H1 (cell line): ENCODE data around the gene INPP4B. TPM values are rescaled to one million over a fixed set of nuclear protein-coding genes. Genes with fewer than 3 reads are reported as not detected.

ENCODE experiments used
- CTCF ChIA-PET: fragments of 300-600 bp; sonication (Branson Sonifier 250); formaldehyde crosslinking; loops from one replicate; lab custom pipeline; 2021; ENCODE audit not compliant: partially characterized antibody; lab: Charles Lee
- POLR2A ChIA-PET: fragments of 300-600 bp; sonication (Branson Sonifier 250); formaldehyde crosslinking; loops from one replicate; lab custom pipeline; 2021; ENCODE audit warnings: inconsistent platforms; ENCODE audit not compliant: partially characterized antibody; lab: Charles Lee
- DNase-seq, 2 experiments: peaks; one replicate each; pipeline versions ENCODE4 v3.0.0 to v3.0.0-alpha.2; 2010 to 2022; ENCODE audit warnings: low spot score in 2 of 2, low read depth in 1 of 2, mixed read lengths in 1 of 2
- FAIRE-seq: peaks from 2 replicates; lab custom pipeline; 2011; peaks lifted over from hg19 to GRCh38; lab: Jason Lieb, UNC
- H2AFZ ChIP-seq: 2 replicates; pipeline ENCODE4 v1.8.1; 2012; ENCODE audit warnings: low read length, inconsistent platforms
- H2AK5ac ChIP-seq: 2 replicates; pipeline ENCODE4 v1.6.1; 2013; ENCODE audit warnings: low read depth, low read length
- H2BK120ac ChIP-seq: replicated peaks from 2 replicates; pipeline ENCODE3; 2013; ENCODE audit warnings: low read depth, low read length, inconsistent platforms
- H2BK12ac ChIP-seq: 2 replicates; pipeline ENCODE4 v1.6.1; 2013; ENCODE audit warnings: low read depth, low read length
- H2BK15ac ChIP-seq: 2 replicates; pipeline ENCODE4 v1.6.1; 2013; ENCODE audit warnings: low read length
- H2BK20ac ChIP-seq: 2 replicates; pipeline ENCODE4 v1.6.1; 2013; ENCODE audit warnings: low read length
- H2BK5ac ChIP-seq: 2 replicates; pipeline ENCODE4 v1.6.1; 2013; ENCODE audit warnings: low read depth, low read length
- H3K14ac ChIP-seq: 2 replicates; pipeline ENCODE4 v1.6.1; 2013; ENCODE audit warnings: inconsistent platforms; ENCODE audit not compliant: insufficient read length
- H3K18ac ChIP-seq: 2 replicates; pipeline ENCODE4 v1.6.1; 2013; ENCODE audit warnings: low read length; ENCODE audit errors: extremely low read depth
- H3K23ac ChIP-seq: 2 replicates; pipeline ENCODE4 v1.6.1; 2013; ENCODE audit warnings: inconsistent platforms; ENCODE audit not compliant: insufficient read length
- H3K23me2 ChIP-seq: 2 replicates; pipeline ENCODE4 v1.6.1; 2013; ENCODE audit warnings: low read depth, low read length
- H3K27ac ChIP-seq: 2 replicates; pipeline ENCODE4 v1.6.1; 2011; ENCODE audit warnings: low read depth, low read length, inconsistent platforms
- H3K27me3 ChIP-seq, 4 experiments: replicated peaks in 1 of 4; 1 replicate in 1 of 4; 2 replicates in 3 of 4; pipeline versions ENCODE4 v1.6.1 to v1.8.1; 2011 to 2013; ENCODE audit warnings: low read length in 3 of 4, mild to moderate bottlenecking in 3 of 4, inconsistent platforms in 2 of 4, mixed read lengths in 2 of 4, moderate library complexity in 1 of 4; ENCODE audit not compliant: control insufficient read depth in 3 of 4, insufficient read depth in 3 of 4; ENCODE audit errors: extremely low read depth in 1 of 4
- H3K36me3 ChIP-seq, 4 experiments: 2 replicates each; pipeline versions ENCODE4 v1.6.1 to v1.8.1; 2011 to 2013; ENCODE audit warnings: mild to moderate bottlenecking in 4 of 4, low read length in 3 of 4, moderate library complexity in 2 of 4, control low read depth in 1 of 4, inconsistent platforms in 1 of 4; ENCODE audit not compliant: insufficient read depth in 4 of 4, control insufficient read depth in 2 of 4
- H3K4ac ChIP-seq: replicated peaks from 2 replicates; pipeline ENCODE3; 2013; ENCODE audit warnings: low read length, low read depth, mixed read lengths, inconsistent platforms; ENCODE audit not compliant: insufficient read length
- H3K4me1 ChIP-seq, 4 experiments: replicated peaks in 1 of 4; 1 replicate in 1 of 4; 2 replicates in 3 of 4; pipeline versions ENCODE4 v1.6.1 to v1.8.1; 2011 to 2013; ENCODE audit warnings: low read length in 3 of 4, inconsistent platforms in 2 of 4, mixed read lengths in 1 of 4; ENCODE audit not compliant: insufficient read depth in 4 of 4, control insufficient read depth in 3 of 4
- H3K4me2 ChIP-seq, 2 experiments: 2 replicates each; pipeline versions ENCODE4 v1.6.1 to v1.8.1; 2011 to 2013; ENCODE audit warnings: low read depth in 2 of 2, low read length in 2 of 2, control low read depth in 1 of 2, inconsistent platforms in 1 of 2, mild to moderate bottlenecking in 1 of 2; ENCODE audit not compliant: insufficient read depth in 1 of 2
- H3K4me3 ChIP-seq, 4 experiments: fragments of 200-600, 300-600 bp in 1 of 4; sonication (generic), shearing (Covaris generic), sonication (Bioruptor Twin) in 1 of 4; 2 replicates each; pipeline versions ENCODE4 v1.5.1 to v1.8.1; 2011 to 2016; ENCODE audit warnings: low read length in 4 of 4, low read depth in 3 of 4, control low read depth in 2 of 4, inconsistent platforms in 2 of 4, mild to moderate bottlenecking in 2 of 4, mixed read lengths in 1 of 4, moderate library complexity in 1 of 4; ENCODE audit not compliant: insufficient read depth in 2 of 4; ENCODE audit errors: extremely low read depth in 1 of 4
- H3K56ac ChIP-seq: replicated peaks from 2 replicates; pipeline ENCODE3; 2013; ENCODE audit warnings: low read depth, mild to moderate bottlenecking, mixed read lengths, low read length, inconsistent platforms; ENCODE audit not compliant: insufficient read length
- H3K79me1 ChIP-seq: 2 replicates; pipeline ENCODE4 v1.6.1; 2013; ENCODE audit warnings: low read depth, low read length, control low read depth
- H3K79me2 ChIP-seq, 2 experiments: 2 replicates each; pipeline versions ENCODE4 v1.6.1 to v1.8.1; 2012 to 2013; ENCODE audit warnings: low read length in 2 of 2, mild to moderate bottlenecking in 2 of 2, inconsistent platforms in 1 of 2; ENCODE audit not compliant: insufficient read depth in 2 of 2, control insufficient read depth in 1 of 2
- H3K9ac ChIP-seq, 4 experiments: replicated peaks in 1 of 4; 1 replicate in 1 of 4; 2 replicates in 3 of 4; pipeline versions ENCODE4 v1.6.1 to v1.8.1; 2011 to 2013; ENCODE audit warnings: low read depth in 3 of 4, low read length in 3 of 4, control low read depth in 2 of 4, mild to moderate bottlenecking in 2 of 4, moderate library complexity in 2 of 4, inconsistent platforms in 1 of 4; ENCODE audit errors: extremely low read depth in 1 of 4
- H3K9me3 ChIP-seq, 2 experiments: 2 replicates each; pipeline versions ENCODE4 v1.6.1 to v1.8.1; 2012 to 2013; ENCODE audit warnings: mild to moderate bottlenecking in 2 of 2, moderate library complexity in 2 of 2, control low read depth in 1 of 2, inconsistent platforms in 1 of 2, low read depth in 1 of 2, low read length in 1 of 2, mixed read lengths in 1 of 2; ENCODE audit not compliant: insufficient read depth in 2 of 2
- H4K20me1 ChIP-seq, 2 experiments: replicated peaks in 1 of 2; 2 replicates each; pipeline versions ENCODE3 to v1.8.1; 2011 to 2013; ENCODE audit warnings: inconsistent platforms in 2 of 2, low read length in 2 of 2, mild to moderate bottlenecking in 1 of 2; ENCODE audit not compliant: insufficient read depth in 2 of 2, control insufficient read depth in 1 of 2
- H4K5ac ChIP-seq: 2 replicates; pipeline ENCODE4 v1.6.1; 2013; ENCODE audit warnings: low read length, low read depth, mixed read lengths, inconsistent platforms; ENCODE audit not compliant: insufficient read length
- H4K8ac ChIP-seq: 2 replicates; pipeline ENCODE4 v1.8.0; 2013; ENCODE audit warnings: mild to moderate bottlenecking, moderate library complexity, low read length, inconsistent platforms; ENCODE audit not compliant: insufficient read depth; ENCODE audit errors: extremely low read depth
- H4K91ac ChIP-seq: replicated peaks from 2 replicates; pipeline ENCODE3; 2013; ENCODE audit warnings: low read length, mixed read lengths, inconsistent platforms; ENCODE audit not compliant: insufficient read length
- BACH1 ChIP-seq: IDR thresholded peaks from 2 replicates; pipeline ENCODE4 v1.6.1; 2012; ENCODE audit warnings: low read length, improper control_type of control experiment
- CREB1 ChIP-seq: IDR thresholded peaks from 2 replicates; pipeline ENCODE4 v1.6.1; 2012; ENCODE audit warnings: inconsistent platforms
- E2F6 ChIP-seq: IDR thresholded peaks from 2 replicates; pipeline ENCODE4 v1.6.1; 2012; ENCODE audit warnings: inconsistent platforms
- GTF2F1 ChIP-seq: IDR thresholded peaks from 2 replicates; pipeline ENCODE4 v1.6.1; 2012; ENCODE audit warnings: low read depth, low read length, improper control_type of control experiment, borderline replicate concordance
- KDM1A ChIP-seq: fragments of 200-600, 300-600 bp; sonication (generic); IDR thresholded peaks from 2 replicates; pipeline ENCODE4 v1.7.1; 2016; ENCODE audit warnings: mild to moderate bottlenecking, low read length, borderline replicate concordance
- MAFK ChIP-seq: IDR thresholded peaks from 2 replicates; pipeline ENCODE4 v1.6.1; 2012; ENCODE audit warnings: low read depth, mild to moderate bottlenecking, improper control_type of control experiment, low read length
- RAD21 ChIP-seq, 2 experiments: IDR thresholded peaks in 1 of 2; conservative IDR thresholded peaks in 1 of 2; 2 replicates each; pipeline ENCODE4 v1.6.1; 2011; ENCODE audit warnings: low read depth in 2 of 2, low read length in 2 of 2, improper control_type of control experiment in 1 of 2, inconsistent platforms in 1 of 2, mild to moderate bottlenecking in 1 of 2, moderate library complexity in 1 of 2
- SAP30 ChIP-seq: fragments of 300-600 bp; sonication (generic); IDR thresholded peaks from 2 replicates; pipeline ENCODE4 v1.7.1; 2012; ENCODE audit warnings: low read length, moderate library complexity, mild to moderate bottlenecking, inconsistent platforms; ENCODE audit not compliant: insufficient read depth, insufficient replicate concordance
- SP1 ChIP-seq: IDR thresholded peaks from 2 replicates; pipeline ENCODE4 v1.6.1; 2011; ENCODE audit warnings: low read depth, low read length
- SUZ12 ChIP-seq: fragments of 200-600 bp; sonication (generic); IDR thresholded peaks from 2 replicates; pipeline ENCODE4 v1.6.1; 2012; ENCODE audit warnings: mild to moderate bottlenecking, inconsistent platforms, low read length, moderate library complexity, mixed read lengths
- TBP ChIP-seq: IDR thresholded peaks from 2 replicates; pipeline ENCODE4 v1.6.1; 2011; ENCODE audit warnings: low read depth, low read length, improper control_type of control experiment
- WGBS, 2 experiments: shearing (Covaris generic) in 1 of 2; methylation state at CpG; one replicate each; pipeline versions ENCODE4 v1.1.6 to v1.1.7; 2013 to 2015; ENCODE audit warnings: low lambda C conversion rate in 2 of 2, mixed read lengths in 2 of 2, inconsistent platforms in 1 of 2, low coverage in 1 of 2, missing lambda C conversion rate in 1 of 2; ENCODE audit not compliant: insufficient replicate concordance in 2 of 2, insufficient coverage in 1 of 2, insufficient read length in 1 of 2; ENCODE audit errors: extremely low coverage in 1 of 2, missing lambda C conversion rate in 1 of 2; 5-methylcytosine and 5-hydroxymethylcytosine counted together
- polyA plus RNA-seq, 7 experiments: library from polyadenylated mRNA; depleted of rRNA in 3 of 7; stranded (reverse) in 5 of 7; unstranded in 2 of 7; fragments of >200 nt in 5 of 7; fragments of 200-250 nt in 2 of 7; gene quantifications; 1 replicate in 5 of 7; 2 replicates in 1 of 7; 4 replicates in 1 of 7; pipeline versions ENCODE4 v1.2.1 to v1.2.3, GENCODE V29; 2011 to 2013; ENCODE audit warnings: missing spikeins in 2 of 7, mixed read lengths in 2 of 7
- total RNA-seq: library from RNA; stranded (reverse); fragmentation: NEBNext Ultra II Directional; extraction: Animal tissue kit (Norgen Biotek cat#: 25700); gene quantifications from 2 replicates; pipeline ENCODE4 v1.2.1, GENCODE V29; 2021

Gene INPP4B
- total and polyA plus RNA-seq, 2 of the 8 experiments (the other 6 are each of a cell fraction or from before 2014, with no cell fraction given) = 0.11 to 0.54 TPM

GRCh38 chr4:142473218-142473959 lies 372.7 kb downstream of the INPP4B start:
- no peak overlapping the region; a peak in 1 of 8 replicates for H3K4me3 ChIP-seq
- CTCF ChIA-PET = interaction anchor here (0.8 kb wide), 1 partner anchor 137 kb away, joined by 3 read pairs; no protein-coding TSS in a partner anchor
- DNase-seq = no peak

More at GRCh38 chr4:142473218-142473959, 372.7 kb downstream of the INPP4B start:
- TF ChIP-seq SUZ12 = no peak
- no peak for TF ChIP-seq TBP
- no peak for TF ChIP-seq GTF2F1
- no peak for TF ChIP-seq SAP30
- TF ChIP-seq SP1 = no peak
- TF ChIP-seq RAD21 (IDR thresholded peaks at IDR 0.05 in 1 of 2, conservative IDR thresholded peaks at IDR 0.05 in 1 of 2; ENCODE audit: low read depth in 2 of 2, low read length in 2 of 2) = no peak
- no peak for TF ChIP-seq E2F6
- no peak for TF ChIP-seq KDM1A
- no peak for TF ChIP-seq BACH1
- TF ChIP-seq MAFK = no peak
- no peak for TF ChIP-seq CREB1
- TF ChIP-seq, all 59 proteins: peak for 0
- no peak overlapping the region for H2BK12ac ChIP-seq
- no peak overlapping the region for H2BK15ac ChIP-seq
- H3K14ac ChIP-seq = no peak overlapping the region
- H3K9me3 ChIP-seq = no peaks in the 10 kb centered on the region
- H3K23me2 ChIP-seq = no peaks in the 10 kb centered on the region
- POLR2A ChIA-PET = no interaction called here
- H3K4me1 ChIP-seq = no peaks in the 10 kb centered on the region
- H4K8ac ChIP-seq = no peak overlapping the region
- H2AFZ ChIP-seq = no peak overlapping the region
- H3K27me3 ChIP-seq = no peaks in the 10 kb centered on the region
- no peak overlapping the region for H2BK20ac ChIP-seq
- H3K4ac ChIP-seq = no peak overlapping the region
- H2BK5ac ChIP-seq = no peak overlapping the region
- H3K79me2 ChIP-seq = no peaks in the 10 kb centered on the region
- no peak overlapping the region for H3K23ac ChIP-seq
- H2BK120ac ChIP-seq = no peak overlapping the region
- H4K91ac ChIP-seq = no peak overlapping the region
- no peaks in the 10 kb centered on the region for H4K20me1 ChIP-seq
- H4K5ac ChIP-seq = no peak overlapping the region
- no peaks in the 10 kb centered on the region for H3K36me3 ChIP-seq
- H3K79me1 ChIP-seq = no peaks in the 10 kb centered on the region
- H3K9ac ChIP-seq = no peak overlapping the region
- FAIRE-seq = no peak
- no peak overlapping the region for H3K56ac ChIP-seq
- no peak overlapping the region for H3K27ac ChIP-seq
- H3K4me2 ChIP-seq = no peak overlapping the region
- no peak overlapping the region for H3K18ac ChIP-seq
- WGBS, 2 experiments = 90% methylated on average over 5 of the region's 5 CpGs; no CpG with 5 or more reads in 1 of the 2 experiments
- H2AK5ac ChIP-seq = no peak overlapping the region
